ENCODE results near the gene CHADL. TPM values are rescaled to one million over a fixed set of nuclear protein-coding genes. Genes with fewer than 3 reads are reported as not detected.

Gene CHADL
- total RNA-seq, 1 experiment from 2014 or later = 0.33 TPM

- Histone ChIP-seq H3K4me1 (ENCODE audit: control insufficient read depth, insufficient read depth, low read length) (no peaks in the 10 kb centered on the region), H3K9me3 (ENCODE audit: control insufficient read depth, insufficient read depth, low read depth, low read length) (no peaks in the 10 kb centered on the region), H3K4me3 (ENCODE audit: low read depth in 2 of 2, low read length in 2 of 2) (no peak overlapping the region), H3K36me3 (ENCODE audit: control insufficient read depth, insufficient read depth, low read length) (no peaks in the 10 kb centered on the region), H3K27me3 (ENCODE audit: control insufficient read depth, insufficient read depth, low read length) (no peaks in the 10 kb centered on the region), H3K27ac (ENCODE audit: low read length) (no peak overlapping the region)
- ChIA-PET POLR2A (no interaction called here), CTCF (interaction anchor here (0.6 kb wide), 1 partner anchor 281 kb away, joined by 3 read pairs; no protein-coding TSS in a partner anchor)
- in situ Hi-C loops (cut with HindIII; ENCODE audit: low pct_unique_long_range_greater_than_20kb, low sequenced_read_pairs) = no loop called here
- TF ChIP-seq TCF7L2 (IDR thresholded peaks at IDR 0.05; ENCODE audit: low read depth, low read length) = no peak
- TF ChIP-seq POLR2AphosphoS5 (IDR thresholded peaks at IDR 0.05; ENCODE audit: low read depth, low read length) = no peak
- TF ChIP-seq, protein P1, sequence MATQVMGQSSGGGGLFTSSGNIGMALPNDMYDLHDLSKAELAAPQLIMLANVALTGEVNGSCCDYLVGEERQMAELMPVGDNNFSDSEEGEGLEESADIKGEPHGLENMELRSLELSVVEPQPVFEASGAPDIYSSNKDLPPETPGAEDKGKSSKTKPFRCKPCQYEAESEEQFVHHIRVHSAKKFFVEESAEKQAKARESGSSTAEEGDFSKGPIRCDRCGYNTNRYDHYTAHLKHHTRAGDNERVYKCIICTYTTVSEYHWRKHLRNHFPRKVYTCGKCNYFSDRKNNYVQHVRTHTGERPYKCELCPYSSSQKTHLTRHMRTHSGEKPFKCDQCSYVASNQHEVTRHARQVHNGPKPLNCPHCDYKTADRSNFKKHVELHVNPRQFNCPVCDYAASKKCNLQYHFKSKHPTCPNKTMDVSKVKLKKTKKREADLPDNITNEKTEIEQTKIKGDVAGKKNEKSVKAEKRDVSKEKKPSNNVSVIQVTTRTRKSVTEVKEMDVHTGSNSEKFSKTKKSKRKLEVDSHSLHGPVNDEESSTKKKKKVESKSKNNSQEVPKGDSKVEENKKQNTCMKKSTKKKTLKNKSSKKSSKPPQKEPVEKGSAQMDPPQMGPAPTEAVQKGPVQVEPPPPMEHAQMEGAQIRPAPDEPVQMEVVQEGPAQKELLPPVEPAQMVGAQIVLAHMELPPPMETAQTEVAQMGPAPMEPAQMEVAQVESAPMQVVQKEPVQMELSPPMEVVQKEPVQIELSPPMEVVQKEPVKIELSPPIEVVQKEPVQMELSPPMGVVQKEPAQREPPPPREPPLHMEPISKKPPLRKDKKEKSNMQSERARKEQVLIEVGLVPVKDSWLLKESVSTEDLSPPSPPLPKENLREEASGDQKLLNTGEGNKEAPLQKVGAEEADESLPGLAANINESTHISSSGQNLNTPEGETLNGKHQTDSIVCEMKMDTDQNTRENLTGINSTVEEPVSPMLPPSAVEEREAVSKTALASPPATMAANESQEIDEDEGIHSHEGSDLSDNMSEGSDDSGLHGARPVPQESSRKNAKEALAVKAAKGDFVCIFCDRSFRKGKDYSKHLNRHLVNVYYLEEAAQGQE (IDR thresholded peaks at IDR 0.05; ENCODE audit: insufficient read depth in 1 of 2, low read depth in 2 of 2, low read length in 1 of 2) = no peak
- TF ChIP-seq SIN3A (IDR thresholded peaks at IDR 0.05; ENCODE audit: borderline replicate concordance, insufficient read depth, low read depth, low read length) = no peak
- TF ChIP-seq, protein P2, sequence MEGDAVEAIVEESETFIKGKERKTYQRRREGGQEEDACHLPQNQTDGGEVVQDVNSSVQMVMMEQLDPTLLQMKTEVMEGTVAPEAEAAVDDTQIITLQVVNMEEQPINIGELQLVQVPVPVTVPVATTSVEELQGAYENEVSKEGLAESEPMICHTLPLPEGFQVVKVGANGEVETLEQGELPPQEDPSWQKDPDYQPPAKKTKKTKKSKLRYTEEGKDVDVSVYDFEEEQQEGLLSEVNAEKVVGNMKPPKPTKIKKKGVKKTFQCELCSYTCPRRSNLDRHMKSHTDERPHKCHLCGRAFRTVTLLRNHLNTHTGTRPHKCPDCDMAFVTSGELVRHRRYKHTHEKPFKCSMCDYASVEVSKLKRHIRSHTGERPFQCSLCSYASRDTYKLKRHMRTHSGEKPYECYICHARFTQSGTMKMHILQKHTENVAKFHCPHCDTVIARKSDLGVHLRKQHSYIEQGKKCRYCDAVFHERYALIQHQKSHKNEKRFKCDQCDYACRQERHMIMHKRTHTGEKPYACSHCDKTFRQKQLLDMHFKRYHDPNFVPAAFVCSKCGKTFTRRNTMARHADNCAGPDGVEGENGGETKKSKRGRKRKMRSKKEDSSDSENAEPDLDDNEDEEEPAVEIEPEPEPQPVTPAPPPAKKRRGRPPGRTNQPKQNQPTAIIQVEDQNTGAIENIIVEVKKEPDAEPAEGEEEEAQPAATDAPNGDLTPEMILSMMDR (IDR thresholded peaks at IDR 0.05) = no peak
- DNase-seq (ENCODE audit: low read depth, low spot score) (no peak), ATAC-seq (no peak)
- no TSS peak for BruUV-seq (replicated peaks)
- intact Hi-C loops (cut with micrococcal nuclease; ENCODE audit: unreplicated experiment) = no loop called here
Measured at GRCh38 chr22:41191467-41191866, 49.3 kb downstream of the CHADL start.

- Histone ChIP-seq H3K9me3 (ENCODE audit: control insufficient read depth, insufficient read depth, low read depth, low read length) (no peaks in the 10 kb centered on the region), H3K4me3 (ENCODE audit: low read depth in 2 of 2, low read length in 2 of 2) (no peak overlapping the region), H3K27me3 (ENCODE audit: control insufficient read depth, insufficient read depth, low read length) (no peaks in the 10 kb centered on the region), H3K27ac (ENCODE audit: low read length) (no peak overlapping the region), H3K4me1 (ENCODE audit: control insufficient read depth, insufficient read depth, low read length) (no peaks in the 10 kb centered on the region), H3K36me3 (ENCODE audit: control insufficient read depth, insufficient read depth, low read length) (no peaks in the 10 kb centered on the region)
- no peak for ATAC-seq
- POLR2A ChIA-PET = no interaction called here
- CTCF ChIA-PET = no interaction called here
- intact Hi-C loops (cut with micrococcal nuclease; ENCODE audit: unreplicated experiment) = no loop called here
- DNase-seq (ENCODE audit: low read depth, low spot score) = no peak
- no TSS peak for BruUV-seq (replicated peaks)
- in situ Hi-C loops (cut with HindIII; ENCODE audit: low pct_unique_long_range_greater_than_20kb, low sequenced_read_pairs) = no loop called here
- TF ChIP-seq, protein P2 (IDR thresholded peaks at IDR 0.05) = no peak
- TF ChIP-seq POLR2AphosphoS5 (IDR thresholded peaks at IDR 0.05; ENCODE audit: low read depth, low read length) (no peak), SIN3A (IDR thresholded peaks at IDR 0.05; ENCODE audit: borderline replicate concordance, insufficient read depth, low read depth, low read length) (no peak), TCF7L2 (IDR thresholded peaks at IDR 0.05; ENCODE audit: low read depth, low read length) (no peak)
- TF ChIP-seq, protein P1 (IDR thresholded peaks at IDR 0.05; ENCODE audit: insufficient read depth in 1 of 2, low read depth in 2 of 2, low read length in 1 of 2) = no peak
Measured at GRCh38 chr22:41184679-41185078, 56.1 kb downstream of the CHADL start.
